ENCODE data around the gene EMD.
"Not testable (repeated sequence)": the region's sequence is repeated elsewhere in the genome, so short reads cannot be mapped to it uniquely, and the experiment has no call there.

Gene EMD

DNA sequence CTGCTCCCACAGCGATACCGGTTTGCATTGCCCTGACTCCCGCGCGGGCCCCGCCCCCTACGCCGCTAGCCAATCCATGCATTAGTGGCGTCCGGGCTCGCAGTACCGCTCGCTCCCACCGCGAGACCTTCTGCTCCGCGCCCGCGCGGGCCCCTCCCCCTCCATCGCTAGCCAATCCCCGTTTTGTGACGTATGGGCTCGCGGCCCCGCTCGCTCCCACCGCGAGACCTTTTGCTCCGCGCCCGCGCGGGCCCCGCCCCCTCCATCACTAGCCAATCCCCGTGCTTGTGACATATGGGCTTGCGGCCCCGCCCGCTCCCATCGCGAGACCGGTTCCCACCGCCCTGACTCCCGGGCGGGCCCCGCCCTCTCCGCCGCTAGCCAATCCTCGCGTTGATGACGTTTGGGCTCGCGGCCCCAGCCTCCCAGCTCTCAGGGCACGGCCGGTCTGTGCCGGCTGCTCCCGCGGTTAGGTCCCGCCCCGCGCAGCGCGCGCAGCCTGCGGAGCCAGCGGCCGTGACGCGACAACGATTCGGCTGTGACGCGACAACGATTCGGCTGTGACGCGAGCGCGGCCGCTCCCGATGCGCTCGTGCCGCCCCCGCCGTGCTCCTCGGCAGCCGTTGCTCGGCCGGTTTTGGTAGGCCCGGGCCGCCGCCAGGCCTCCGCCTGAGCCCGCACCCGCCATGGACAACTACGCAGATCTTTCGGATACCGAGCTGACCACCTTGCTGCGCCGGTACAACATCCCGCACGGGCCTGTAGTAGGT is at the start of gene EMD:
TSS of gene EMD (plus strand) at position 497 of the 770 bp plus-strand sequence. CDS start at position 687, 190 bp downstream.
- Mint-ChIP-seq H3K9me3 (no peaks in the 10 kb centered on the region), H3K27me3 (no peaks in the 10 kb centered on the region), H3K4me3 (peak within 1 kb of the TSS; percentile 77), H3K36me3 (peaks cover 6% of the 10 kb centered on the region), H3K27ac (peak within 1 kb of the TSS; percentile 91), H3K4me1 (peaks cover 25% of the 10 kb centered on the region)
- CTCF ChIA-PET, result no interaction called here
- peak; percentile 97 for DNase-seq

DNA sequence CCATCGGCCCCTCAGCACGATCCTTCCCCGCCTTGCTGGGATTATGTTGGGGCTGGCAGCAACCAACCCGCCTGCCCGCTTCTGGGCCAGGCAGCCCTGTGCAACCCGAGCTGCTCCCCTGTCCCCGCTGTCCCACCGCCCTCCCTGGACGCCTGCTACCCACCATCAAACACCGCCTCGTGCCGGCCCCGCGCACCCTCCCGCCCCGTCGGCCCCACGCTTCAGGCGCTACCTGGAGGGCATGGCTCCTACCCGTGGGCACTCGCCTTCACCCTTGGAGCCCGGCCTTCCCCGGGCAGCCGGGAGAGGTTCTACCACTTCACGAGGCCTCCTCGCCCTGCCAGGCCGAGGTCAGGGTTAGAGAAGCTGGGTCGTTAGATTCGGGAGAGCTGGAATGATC is 46.5 kb upstream of the EMD start:
- H3K27ac Mint-ChIP-seq, result no peak overlapping the region
- peaks cover 4% of the 10 kb centered on the region for H3K36me3 Mint-ChIP-seq
- DNase-seq, result no peak
- CTCF ChIA-PET, result no interaction called here
- H3K27me3 Mint-ChIP-seq, result no peaks in the 10 kb centered on the region
- H3K4me3 Mint-ChIP-seq, result no peak overlapping the region
- peaks cover 37% of the 10 kb centered on the region for H3K4me1 Mint-ChIP-seq
- no peaks in the 10 kb centered on the region for H3K9me3 Mint-ChIP-seq

- Mint-ChIP-seq H3K4me3 (no peak overlapping the region), H3K27me3 (no peaks in the 10 kb centered on the region), H3K27ac (no peak overlapping the region), H3K36me3 (peaks cover 4% of the 10 kb centered on the region), H3K9me3 (no peaks in the 10 kb centered on the region), H3K4me1 (peaks cover 31% of the 10 kb centered on the region)
- CTCF ChIA-PET, result no interaction called here
- no peak for DNase-seq
Observed at GRCh38 chrX:154333116-154333515, 46.0 kb upstream of the EMD start.

- DNase-seq, result no peak
- CTCF ChIA-PET, result no interaction called here
- H3K27me3 Mint-ChIP-seq, result no peaks in the 10 kb centered on the region
- H3K9me3 Mint-ChIP-seq, result no peaks in the 10 kb centered on the region
- H3K27ac Mint-ChIP-seq, result peak overlapping the region; percentile 40
- H3K4me3 Mint-ChIP-seq, result no peak overlapping the region
- H3K36me3 Mint-ChIP-seq, result no peaks in the 10 kb centered on the region
- H3K4me1 Mint-ChIP-seq, result peaks cover 26% of the 10 kb centered on the region
Observed at GRCh38 chrX:154333837-154334271, 45.2 kb upstream of the EMD start.

DNA sequence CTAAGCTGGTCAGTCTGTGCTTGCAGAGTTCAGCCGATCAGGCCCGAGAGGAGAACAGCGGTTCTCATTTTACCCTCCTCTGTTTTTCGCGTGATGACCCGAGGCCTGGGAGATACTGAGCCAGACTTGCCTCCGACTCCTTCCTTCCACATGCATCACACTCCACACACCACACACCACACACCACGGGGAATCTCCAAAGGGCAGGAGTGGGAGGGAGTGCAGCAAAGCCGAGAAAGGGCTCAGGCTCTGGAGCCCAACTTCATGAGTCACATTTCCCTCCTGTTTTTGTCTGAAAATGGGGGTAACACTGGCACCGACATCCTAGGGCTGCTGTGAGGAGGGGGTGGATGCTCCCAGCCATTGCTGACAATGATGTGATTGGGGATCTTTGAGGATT is 44.6 kb upstream of the EMD start:
- Mint-ChIP-seq H3K9me3 (no peaks in the 10 kb centered on the region), H3K4me3 (no peak overlapping the region), H3K36me3 (no peaks in the 10 kb centered on the region), H3K27ac (no peak overlapping the region), H3K27me3 (no peaks in the 10 kb centered on the region), H3K4me1 (peaks cover 24% of the 10 kb centered on the region)
- CTCF ChIA-PET, result no interaction called here
- no peak for DNase-seq

DNA sequence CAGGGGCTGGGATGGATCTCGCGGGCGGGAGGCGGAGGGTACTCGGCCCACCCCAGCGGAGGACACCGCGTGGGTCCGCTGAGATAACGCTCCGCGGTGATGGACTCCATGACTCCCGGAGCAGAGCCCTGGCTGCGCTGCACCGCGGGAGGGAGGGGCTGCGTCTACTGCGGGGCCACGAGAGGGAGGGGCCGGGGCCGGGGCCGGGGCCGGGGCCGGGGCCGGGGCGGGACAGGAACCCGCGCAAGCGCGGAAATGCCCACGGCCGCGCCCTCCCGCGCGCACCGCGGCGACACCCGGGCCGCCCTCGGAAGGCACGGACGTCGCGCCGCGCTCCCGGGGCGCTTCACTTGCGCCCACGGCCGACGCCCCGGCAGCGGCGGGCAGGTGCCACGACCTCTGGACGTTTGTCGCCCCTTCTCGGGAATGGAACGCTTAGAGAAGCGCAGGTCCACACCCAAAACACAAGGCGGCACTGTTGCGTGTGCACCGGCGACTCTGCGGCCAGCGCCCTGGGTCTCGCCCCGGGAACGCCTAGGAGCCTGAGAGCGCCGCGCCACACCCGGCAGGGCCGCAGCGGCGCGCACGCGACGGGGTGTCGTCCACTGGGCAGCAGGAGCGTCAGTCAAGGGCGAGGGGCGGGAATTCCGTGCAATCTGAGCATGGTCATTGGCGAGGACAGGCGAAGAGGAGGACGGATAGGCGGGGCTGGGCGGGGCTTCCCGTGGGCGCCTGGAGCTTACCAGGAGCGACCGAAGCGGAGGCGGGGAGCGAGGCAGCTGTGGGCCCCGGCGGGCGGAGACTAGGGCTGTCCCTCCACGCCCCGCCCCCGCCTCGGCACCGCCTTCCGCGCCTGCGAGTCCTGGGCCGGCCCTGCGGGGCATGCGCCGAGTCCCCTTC is 37.4 kb upstream of the EMD start:
- H3K9me3 Mint-ChIP-seq, H3K27me3 Mint-ChIP-seq, H3K27ac Mint-ChIP-seq, CTCF ChIA-PET, DNase-seq, H3K4me1 Mint-ChIP-seq, H3K4me3 Mint-ChIP-seq, H3K36me3 Mint-ChIP-seq: not testable (repeated sequence)

DNA sequence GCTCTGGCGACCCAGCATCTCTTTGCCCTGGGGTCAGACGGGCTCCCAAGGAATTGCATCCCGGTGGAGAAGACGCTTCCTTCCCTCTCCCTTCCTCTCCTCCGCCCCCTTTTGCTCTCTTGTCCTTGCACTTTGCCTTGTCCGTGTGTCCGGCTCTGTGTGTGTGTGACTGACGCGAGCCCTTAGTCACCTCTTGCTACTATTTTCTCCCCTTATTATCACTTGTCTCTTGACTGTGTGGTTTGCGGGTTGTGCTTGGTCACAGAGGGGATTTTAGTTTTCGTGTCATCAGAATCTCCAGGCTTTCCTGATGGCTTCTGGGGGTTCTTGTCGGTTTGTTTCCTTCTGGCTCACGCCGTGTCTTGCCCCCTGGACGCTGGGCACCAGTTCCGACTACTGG is 36.0 kb upstream of the EMD start:
- DNase-seq, result not testable (repeated sequence)

GRCh38 chrX:154343620-154344019 is 35.5 kb upstream of the EMD start:
- H3K36me3 Mint-ChIP-seq, CTCF ChIA-PET, H3K27me3 Mint-ChIP-seq, H3K9me3 Mint-ChIP-seq, DNase-seq, H3K27ac Mint-ChIP-seq, H3K4me3 Mint-ChIP-seq: not testable (repeated sequence)
- peaks cover 12% of the 10 kb centered on the region for H3K4me1 Mint-ChIP-seq

More for the DNA sequence above, 36.0 kb upstream of the EMD start:
- H3K4me3 Mint-ChIP-seq, H3K4me1 Mint-ChIP-seq, H3K36me3 Mint-ChIP-seq, H3K9me3 Mint-ChIP-seq, CTCF ChIA-PET, H3K27ac Mint-ChIP-seq, H3K27me3 Mint-ChIP-seq: not testable (repeated sequence)

GRCh38 chrX:154348114-154348531 is 31.0 kb upstream of the EMD start:
- Mint-ChIP-seq H3K9me3 (no peaks in the 10 kb centered on the region), H3K4me1 (peaks cover 51% of the 10 kb centered on the region), H3K27me3 (no peaks in the 10 kb centered on the region), H3K27ac (peak overlapping the region; percentile 83), H3K4me3 (no peak overlapping the region), H3K36me3 (peaks cover 20% of the 10 kb centered on the region)
- CTCF ChIA-PET, result interaction anchor here (1.9 kb wide), 1 partner anchor 26 kb away, joined by 4 read pairs; no protein-coding TSS in a partner anchor
- no peak for DNase-seq

GRCh38 chrX:154348646-154349358 is 30.3 kb upstream of the EMD start:
- Mint-ChIP-seq H3K27ac (peak overlapping the region; percentile 83), H3K4me1 (peaks cover 58% of the 10 kb centered on the region), H3K9me3 (no peaks in the 10 kb centered on the region), H3K4me3 (no peak overlapping the region), H3K36me3 (peaks cover 24% of the 10 kb centered on the region), H3K27me3 (no peaks in the 10 kb centered on the region)
- CTCF ChIA-PET, result interaction anchor here (1.9 kb wide), 1 partner anchor 25 kb away, joined by 4 read pairs; no protein-coding TSS in a partner anchor
- no peak for DNase-seq

DNA sequence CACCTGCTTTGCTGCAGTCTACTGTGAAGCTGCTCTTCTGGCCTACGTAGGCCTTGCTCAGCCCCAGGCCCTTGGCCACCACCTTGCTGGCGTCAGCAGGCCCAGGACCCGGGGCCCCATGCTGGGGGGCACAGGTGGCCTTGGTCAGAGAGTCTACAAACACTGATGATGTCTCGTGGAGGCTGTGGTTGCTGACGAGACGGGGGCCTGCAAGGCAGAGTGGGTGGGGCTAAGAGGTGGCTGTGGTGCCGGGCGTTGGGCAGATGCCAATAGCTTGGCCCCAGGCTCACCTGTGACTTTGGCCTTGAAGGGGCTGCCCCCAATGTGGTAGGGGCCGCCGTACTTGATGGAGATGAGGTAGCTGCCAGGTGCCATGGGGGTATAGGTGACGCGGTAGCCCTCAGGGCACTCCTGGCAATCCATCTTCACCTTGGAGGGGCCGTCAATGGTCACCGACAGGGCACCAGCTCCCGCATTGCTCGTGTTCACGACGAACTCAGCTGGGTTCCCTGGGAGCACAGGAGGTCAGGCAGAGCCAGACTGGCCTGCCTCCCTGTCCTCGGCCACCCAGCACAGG is 29.6 kb upstream of the EMD start:
- no peak overlapping the region for H3K4me3 Mint-ChIP-seq
- no peak for DNase-seq
- H3K27me3 Mint-ChIP-seq, result no peaks in the 10 kb centered on the region
- peaks cover 26% of the 10 kb centered on the region for H3K36me3 Mint-ChIP-seq
- CTCF ChIA-PET, result interaction anchor here (1.9 kb wide), 1 partner anchor 24 kb away, joined by 4 read pairs; no protein-coding TSS in a partner anchor
- peaks cover 64% of the 10 kb centered on the region for H3K4me1 Mint-ChIP-seq
- peak overlapping the region; percentile 69 for H3K27ac Mint-ChIP-seq
- no peaks in the 10 kb centered on the region for H3K9me3 Mint-ChIP-seq

DNA sequence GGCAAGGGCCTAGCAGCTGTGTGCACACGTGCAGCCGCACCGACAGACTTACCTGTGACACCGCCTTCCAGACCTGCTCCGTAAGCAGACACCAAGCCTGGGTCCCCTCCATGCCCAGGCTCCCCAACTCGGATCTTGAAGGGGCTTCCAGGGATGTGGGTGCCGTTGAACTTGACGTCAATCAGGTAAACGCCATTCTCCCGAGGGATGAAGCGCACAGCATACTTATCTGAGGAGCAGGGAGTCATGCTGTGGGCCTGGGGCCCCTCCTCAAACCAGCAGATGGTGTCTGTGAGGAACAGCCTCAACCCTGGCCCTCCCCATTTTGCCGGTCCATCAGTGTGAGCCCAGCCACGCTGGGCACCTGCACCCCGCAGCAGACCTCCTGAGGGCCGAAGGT is 29.1 kb upstream of the EMD start:
- Mint-ChIP-seq H3K27ac (peak overlapping the region; percentile 69), H3K9me3 (no peaks in the 10 kb centered on the region), H3K27me3 (no peaks in the 10 kb centered on the region), H3K4me1 (peaks cover 67% of the 10 kb centered on the region), H3K36me3 (peaks cover 26% of the 10 kb centered on the region), H3K4me3 (no peak overlapping the region)
- DNase-seq, result no peak
- CTCF ChIA-PET, result no interaction called here

GRCh38 chrX:154350429-154351182 is 28.5 kb upstream of the EMD start:
- Mint-ChIP-seq H3K4me3 (no peak overlapping the region), H3K36me3 (peaks cover 26% of the 10 kb centered on the region), H3K4me1 (peaks cover 69% of the 10 kb centered on the region), H3K27me3 (no peaks in the 10 kb centered on the region), H3K27ac (peak overlapping the region; percentile 83), H3K9me3 (no peaks in the 10 kb centered on the region)
- no peak for DNase-seq
- CTCF ChIA-PET, result no interaction called here
